ENCODE data around the gene ANK3.

DNA sequence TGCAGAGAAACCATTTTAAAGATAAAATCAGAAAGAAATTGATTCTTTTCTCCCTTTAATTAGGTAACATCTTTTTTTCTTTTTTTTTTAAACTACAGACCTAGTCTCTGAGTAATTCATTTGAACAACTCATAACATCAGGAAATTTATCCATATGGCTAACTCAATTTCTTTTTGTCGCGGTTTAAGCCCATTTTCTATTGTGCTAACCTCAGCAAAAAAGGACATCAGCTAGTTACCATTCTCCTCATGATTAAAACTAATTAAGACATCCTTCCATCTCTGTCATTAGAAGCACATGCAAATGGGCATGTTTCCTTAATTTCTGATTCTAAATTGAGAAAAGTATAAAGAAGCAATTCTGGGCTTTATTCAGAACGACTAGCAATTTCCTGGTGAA, 57.8 kb downstream of the ANK3 start:
- TF ChIP-seq, protein P1, sequence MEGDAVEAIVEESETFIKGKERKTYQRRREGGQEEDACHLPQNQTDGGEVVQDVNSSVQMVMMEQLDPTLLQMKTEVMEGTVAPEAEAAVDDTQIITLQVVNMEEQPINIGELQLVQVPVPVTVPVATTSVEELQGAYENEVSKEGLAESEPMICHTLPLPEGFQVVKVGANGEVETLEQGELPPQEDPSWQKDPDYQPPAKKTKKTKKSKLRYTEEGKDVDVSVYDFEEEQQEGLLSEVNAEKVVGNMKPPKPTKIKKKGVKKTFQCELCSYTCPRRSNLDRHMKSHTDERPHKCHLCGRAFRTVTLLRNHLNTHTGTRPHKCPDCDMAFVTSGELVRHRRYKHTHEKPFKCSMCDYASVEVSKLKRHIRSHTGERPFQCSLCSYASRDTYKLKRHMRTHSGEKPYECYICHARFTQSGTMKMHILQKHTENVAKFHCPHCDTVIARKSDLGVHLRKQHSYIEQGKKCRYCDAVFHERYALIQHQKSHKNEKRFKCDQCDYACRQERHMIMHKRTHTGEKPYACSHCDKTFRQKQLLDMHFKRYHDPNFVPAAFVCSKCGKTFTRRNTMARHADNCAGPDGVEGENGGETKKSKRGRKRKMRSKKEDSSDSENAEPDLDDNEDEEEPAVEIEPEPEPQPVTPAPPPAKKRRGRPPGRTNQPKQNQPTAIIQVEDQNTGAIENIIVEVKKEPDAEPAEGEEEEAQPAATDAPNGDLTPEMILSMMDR (IDR thresholded peaks at IDR 0.05) = no peak
- no peak for TF ChIP-seq POLR2A (IDR thresholded peaks at IDR 0.05)
